Body of pancreas (tissue), 4 donors: ENCODE results near the gene CRYGD.
A peak's percentile ranks its signal among the peaks of the same experiment; 100 is the strongest.

ENCODE experiments used
- CTCF ChIP-seq, 7 experiments: fragments of 450-650 bp in 4 of 7; fragments of 200-600 bp in 3 of 7; sonication (generic) in 3 of 7; IDR thresholded peaks; one replicate each; pipeline ENCODE4 v1.5.1; 2016 to 2019; ENCODE audit warnings: antibody characterized with exemption in 7 of 7
- POLR2A ChIP-seq, 3 donors: fragments of 450-650 bp; IDR thresholded peaks; one replicate each; pipeline ENCODE4 v1.6.1; 2016; ENCODE audit warnings: antibody characterized with exemption in 3 of 3, mild to moderate bottlenecking in 2 of 3

- peak in 4 of 7 experiments; percentile 11 to 20 (median 16) for TF ChIP-seq CTCF (IDR thresholded peaks at IDR 0.05)
- no peak for TF ChIP-seq POLR2A (IDR thresholded peaks at IDR 0.05)
These were observed 22.4 kb downstream of the CRYGD start for GRCh38 chr2:208101716-208102631.
